ENCODE results near the gene SMIM43. TPM values are rescaled to one million over a fixed set of nuclear protein-coding genes. Genes with fewer than 3 reads are reported as not detected.

Gene SMIM43
- total and polyA plus RNA-seq, 4 donors = 0.07 to 18.2 (median 0.16) TPM

- 35 to 38% methylated on average over 8 of the region's 8 CpGs for WGBS, 2 donors
- H3K9ac ChIP-seq (ENCODE audit: insufficient read depth in 1 of 2, low read length in 2 of 2) = peak overlapping the region; percentile 79 to 96
- peak overlapping the region; percentile 49 for H3K4me3 ChIP-seq
- peaks cover 0 to 22% (median 0%) of the 10 kb centered on the region in 5 donors for H3K4me1 ChIP-seq (ENCODE audit: control insufficient read depth in 5 of 5, insufficient read depth in 5 of 5, low read length in 5 of 5)
- peaks cover 6 to 23% (median 12%) of the 10 kb centered on the region in 4 donors for H3K36me3 ChIP-seq (ENCODE audit: control insufficient read depth in 4 of 4, insufficient read depth in 4 of 4, low read length in 4 of 4)
- H3K27ac ChIP-seq (ENCODE audit: low read depth in 1 of 2, low read length in 1 of 2) = peak overlapping the region; percentile 89 to 94
- no peak for DNase-seq
- peak; percentile 21 for ATAC-seq (ENCODE audit: insufficient read depth, low FRiP score)
- TF ChIP-seq, protein P1, sequence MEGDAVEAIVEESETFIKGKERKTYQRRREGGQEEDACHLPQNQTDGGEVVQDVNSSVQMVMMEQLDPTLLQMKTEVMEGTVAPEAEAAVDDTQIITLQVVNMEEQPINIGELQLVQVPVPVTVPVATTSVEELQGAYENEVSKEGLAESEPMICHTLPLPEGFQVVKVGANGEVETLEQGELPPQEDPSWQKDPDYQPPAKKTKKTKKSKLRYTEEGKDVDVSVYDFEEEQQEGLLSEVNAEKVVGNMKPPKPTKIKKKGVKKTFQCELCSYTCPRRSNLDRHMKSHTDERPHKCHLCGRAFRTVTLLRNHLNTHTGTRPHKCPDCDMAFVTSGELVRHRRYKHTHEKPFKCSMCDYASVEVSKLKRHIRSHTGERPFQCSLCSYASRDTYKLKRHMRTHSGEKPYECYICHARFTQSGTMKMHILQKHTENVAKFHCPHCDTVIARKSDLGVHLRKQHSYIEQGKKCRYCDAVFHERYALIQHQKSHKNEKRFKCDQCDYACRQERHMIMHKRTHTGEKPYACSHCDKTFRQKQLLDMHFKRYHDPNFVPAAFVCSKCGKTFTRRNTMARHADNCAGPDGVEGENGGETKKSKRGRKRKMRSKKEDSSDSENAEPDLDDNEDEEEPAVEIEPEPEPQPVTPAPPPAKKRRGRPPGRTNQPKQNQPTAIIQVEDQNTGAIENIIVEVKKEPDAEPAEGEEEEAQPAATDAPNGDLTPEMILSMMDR (IDR thresholded peaks at IDR 0.05; ENCODE audit: control extremely low read depth, extremely low read depth) = no peak
- H3K27me3 ChIP-seq (ENCODE audit: control insufficient read depth in 3 of 3, insufficient read depth in 3 of 3, low read length in 2 of 3) = no peaks in the 10 kb centered on the region
- no peaks in the 10 kb centered on the region for H3K9me3 ChIP-seq (ENCODE audit: control insufficient read depth in 4 of 4, insufficient read depth in 3 of 4, low read length in 3 of 4)
These were observed 35.6 kb upstream of the SMIM43 start for GRCh38 chr4:121800638-121800960.

DNA sequence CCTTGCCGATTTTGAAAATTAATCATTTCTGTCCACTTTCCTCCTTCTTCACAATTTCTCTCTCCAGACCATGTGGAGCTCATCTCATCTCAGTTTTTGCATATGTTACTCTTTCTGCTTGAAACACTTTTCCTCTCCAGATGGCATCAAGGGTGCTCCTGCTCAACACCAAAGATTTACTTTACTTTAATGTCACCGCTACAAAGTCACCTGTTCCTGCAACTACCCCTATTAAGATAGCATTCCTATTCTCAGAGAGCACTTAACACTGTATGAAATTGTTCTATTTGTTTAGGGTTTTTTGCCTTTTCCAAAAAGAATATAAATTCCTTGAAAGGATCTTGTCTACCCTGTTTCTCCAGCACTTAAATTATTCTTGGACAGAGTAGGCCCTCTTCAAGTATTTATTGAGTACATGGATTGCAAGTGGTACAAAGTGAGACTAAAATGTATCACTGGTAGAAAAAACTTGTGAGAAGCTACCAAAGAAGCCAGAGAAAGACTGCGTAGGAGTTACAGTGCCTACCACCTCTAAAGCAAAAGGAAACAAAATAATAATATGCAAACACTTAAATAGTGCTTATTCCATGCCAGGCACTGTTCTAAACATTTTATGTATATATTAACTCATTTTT, 35.0 kb upstream of the SMIM43 start:
- TF ChIP-seq, protein P1 (IDR thresholded peaks at IDR 0.05; ENCODE audit: control extremely low read depth, extremely low read depth) = no peak

DNA sequence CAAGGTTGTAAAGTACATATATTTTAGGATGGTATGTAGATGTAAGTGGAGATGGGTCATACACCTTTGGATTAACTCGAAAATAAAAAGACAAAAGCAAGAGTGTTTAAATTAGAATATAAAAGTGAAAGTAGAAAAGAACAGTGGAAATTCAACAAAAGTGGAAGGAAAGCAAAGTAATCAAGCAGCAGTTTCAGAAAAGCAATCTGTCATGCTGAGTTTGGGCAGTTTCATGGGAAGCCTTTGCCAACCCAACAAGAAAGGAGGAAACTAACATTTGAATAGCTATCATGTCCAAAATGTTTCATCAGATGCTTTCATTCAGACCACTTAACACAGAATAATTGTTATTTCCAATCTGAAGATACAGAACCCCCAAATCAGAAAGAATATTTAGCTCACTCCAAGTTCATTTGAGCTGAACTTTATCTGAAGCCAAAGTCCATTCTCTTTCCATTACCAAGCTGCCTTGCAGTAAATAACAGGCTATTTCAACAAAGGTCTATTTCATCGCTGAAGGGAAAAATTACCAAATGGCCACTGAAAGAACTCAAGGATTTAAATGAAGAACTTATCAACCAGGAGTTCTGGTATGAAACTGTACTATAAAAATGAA, 34.4 kb upstream of the SMIM43 start:
- TF ChIP-seq, protein P1 (IDR thresholded peaks at IDR 0.05; ENCODE audit: control extremely low read depth, extremely low read depth) = no peak
- no peak overlapping the region for H3K4me3 ChIP-seq
- H3K27me3 ChIP-seq (ENCODE audit: control insufficient read depth in 3 of 3, insufficient read depth in 3 of 3, low read length in 2 of 3) = no peaks in the 10 kb centered on the region
- H3K9me3 ChIP-seq (ENCODE audit: control insufficient read depth in 4 of 4, insufficient read depth in 3 of 4, low read length in 3 of 4) = no peaks in the 10 kb centered on the region
- peaks cover 0 to 24% (median 0%) of the 10 kb centered on the region in 5 donors for H3K4me1 ChIP-seq (ENCODE audit: control insufficient read depth in 5 of 5, insufficient read depth in 5 of 5, low read length in 5 of 5)
- WGBS, 2 donors = 48% methylated on average over 2 of the region's 2 CpGs
- no peak overlapping the region for H3K9ac ChIP-seq (ENCODE audit: insufficient read depth in 1 of 2, low read length in 2 of 2)
- DNase-seq = peak in 1 of 3 donors; percentile 4
- no peak overlapping the region for H3K27ac ChIP-seq (ENCODE audit: low read depth in 1 of 2, low read length in 1 of 2)
- peaks cover 3 to 12% (median 5%) of the 10 kb centered on the region in 4 donors for H3K36me3 ChIP-seq (ENCODE audit: control insufficient read depth in 4 of 4, insufficient read depth in 4 of 4, low read length in 4 of 4)
- ATAC-seq (ENCODE audit: insufficient read depth, low FRiP score) = no peak

More for the DNA sequence above, 35.0 kb upstream of the SMIM43 start:
- ATAC-seq (ENCODE audit: insufficient read depth, low FRiP score) (peak; percentile 2), DNase-seq (peak in 2 of 3 donors; percentile 35 to 64)
- Histone ChIP-seq H3K4me3 (no peak overlapping the region), H3K36me3 (ENCODE audit: control insufficient read depth in 4 of 4, insufficient read depth in 4 of 4, low read length in 4 of 4) (peaks cover 6 to 17% (median 11%) of the 10 kb centered on the region in 4 donors), H3K4me1 (ENCODE audit: control insufficient read depth in 5 of 5, insufficient read depth in 5 of 5, low read length in 5 of 5) (peaks cover 0 to 24% (median 0%) of the 10 kb centered on the region in 5 donors), H3K27ac (ENCODE audit: low read depth in 1 of 2, low read length in 1 of 2) (no peak overlapping the region), H3K9ac (ENCODE audit: insufficient read depth in 1 of 2, low read length in 2 of 2) (no peak overlapping the region), H3K9me3 (ENCODE audit: control insufficient read depth in 4 of 4, insufficient read depth in 3 of 4, low read length in 3 of 4) (no peaks in the 10 kb centered on the region), H3K27me3 (ENCODE audit: control insufficient read depth in 3 of 3, insufficient read depth in 3 of 3, low read length in 2 of 3) (no peaks in the 10 kb centered on the region)
- WGBS, 2 donors = 66 to 87% methylated on average over 3 of the region's 3 CpGs

All from lung (tissue), 12 donors.